K562 (cell line): ENCODE measurements around the gene SP4. TPM values are rescaled to one million over a fixed set of nuclear protein-coding genes. Genes with fewer than 3 reads are reported as not detected.

ENCODE experiments used
- ARHGAP35 ChIP-seq: fragments of 450-650 bp; IDR thresholded peaks from 2 replicates; pipeline ENCODE4 v1.6.1; 2018; ENCODE audit not compliant: partially characterized antibody
- ARID1B ChIP-seq: fragments of 450-650 bp; IDR thresholded peaks from 2 replicates; pipeline ENCODE4 v1.6.1; 2016; ENCODE audit warnings: antibody characterized with exemption, mild to moderate bottlenecking, inconsistent platforms
- C11orf30 ChIP-seq: fragments of 450-650 bp; IDR thresholded peaks from 2 replicates; pipeline ENCODE4 v1.6.1; 2016; ENCODE audit warnings: low read depth, mild to moderate bottlenecking
- CGGBP1 ChIP-seq: fragments of 250-450 bp; sonication (Bioruptor Pico); IDR thresholded peaks from 2 replicates; pipeline ENCODE4 v1.9.0; 2021; ENCODE audit warnings: mild to moderate bottlenecking
- CLOCK ChIP-seq: fragments of 250-450 bp; sonication (Bioruptor Pico); IDR thresholded peaks from 2 replicates; pipeline ENCODE4 v1.4.0; 2020; ENCODE audit warnings: mild to moderate bottlenecking, moderate library complexity, borderline replicate concordance
- FOXJ2 ChIP-seq: fragments of 200-800 bp; sonication (Bioruptor generic); IDR thresholded peaks from 2 replicates; pipeline ENCODE4 v1.6.1; 2016; ENCODE audit warnings: missing genetic modification characterization, missing compliant biosample characterization
- FOXK2 ChIP-seq, 2 experiments: fragments of 450-650 bp; IDR thresholded peaks in 1 of 2; conservative IDR thresholded peaks in 1 of 2; 2 replicates each; pipeline ENCODE4 v1.6.1; 2016; ENCODE audit warnings: low read depth in 2 of 2, mild to moderate bottlenecking in 1 of 2
- HMG20A ChIP-seq: fragments of 450-650 bp; formaldehyde crosslinking; conservative IDR thresholded peaks from 2 replicates; pipeline ENCODE4 v1.4.0; 2020; ENCODE audit warnings: mild to moderate bottlenecking, mixed read lengths
- HSF4 ChIP-seq: fragments of 250-450 bp; sonication (Bioruptor Pico); IDR thresholded peaks from 2 replicates; pipeline ENCODE4 v2.1.2; 2022; ENCODE audit warnings: mild to moderate bottlenecking, moderate library complexity, borderline replicate concordance
- NUFIP1 ChIP-seq: fragments of 450-650 bp; IDR thresholded peaks from 2 replicates; pipeline ENCODE4 v1.6.1; 2018; ENCODE audit not compliant: partially characterized antibody
- RBM39 ChIP-seq: fragments of 200-400 bp; formaldehyde crosslinking; optimal IDR thresholded peaks from 2 replicates; pipeline ENCODE3; 2018; ENCODE audit warnings: low read depth, low read length
- SMARCA4 ChIP-seq: fragments of 450-650 bp; IDR thresholded peaks from 2 replicates; pipeline ENCODE4 v1.6.1; 2016
- SNRNP70 ChIP-seq: fragments of 200-400 bp; formaldehyde crosslinking; optimal IDR thresholded peaks from 2 replicates; pipeline ENCODE3; 2017; ENCODE audit warnings: low read depth, low read length
- ZNF740 ChIP-seq, 3 experiments: fragments of 200-800 bp in 1 of 3; sonication (Bioruptor generic) in 1 of 3; sonication (generic) in 1 of 3; formaldehyde crosslinking in 1 of 3; IDR thresholded peaks; 2 replicates each; pipeline versions ENCODE4 v1.6.1 to v1.8.0; 2016 to 2022; ENCODE audit warnings: mild to moderate bottlenecking in 2 of 3, missing compliant biosample characterization in 2 of 3, missing genetic modification characterization in 2 of 3, missing genetic modification reagents in 1 of 3
- polyA plus RNA-seq, 8 experiments: library from polyadenylated mRNA; depleted of rRNA in 4 of 8; stranded (reverse) in 5 of 8; unstranded in 3 of 8; fragments of >200 nt; fragmentation: Nextera tagmentation in 2 of 8; fragmentation: Illumina TruSeq in 1 of 8; extraction: Ambion mirVana in 2 of 8; extraction: Trizol in 1 of 8; gene quantifications; 2 replicates each; pipeline versions ENCODE4 v1.2.1 to v1.2.3, GENCODE V29; 2011 to 2014; ENCODE audit warnings: inconsistent platforms in 1 of 8, missing spikeins in 1 of 8
- total RNA-seq, 7 experiments: library from RNA; depleted of rRNA in 6 of 7; stranded (reverse); fragments of >200 nt in 6 of 7; fragmentation: Illumina TruSeq in 2 of 7; extraction: Trizol in 2 of 7; gene quantifications; 2 replicates each; pipeline versions ENCODE4 v1.2.1 to v1.2.3, GENCODE V29; 2011 to 2021; ENCODE audit warnings: low replicate concordance in 1 of 7
- TF ChIP-seq, protein P1 (sequence below), 2 experiments: fragments of 200-800 bp in 1 of 2; sonication (Bioruptor generic) in 1 of 2; sonication (generic) in 1 of 2; formaldehyde crosslinking in 1 of 2; IDR thresholded peaks in 1 of 2; conservative IDR thresholded peaks in 1 of 2; 2 replicates each; pipeline versions ENCODE4 v1.5.0 to v1.6.1; 2016 to 2020; ENCODE audit warnings: missing compliant biosample characterization in 1 of 2, missing genetic modification characterization in 1 of 2, missing genetic modification reagents in 1 of 2
- TF ChIP-seq, protein P2 (sequence below), 2 experiments: IDR thresholded peaks; 2 replicates each; pipeline ENCODE4 v1.6.1; 2012; ENCODE audit warnings: improper control_type of control experiment in 2 of 2, low read depth in 2 of 2, low read length in 2 of 2, borderline replicate concordance in 1 of 2
- TF ChIP-seq, protein P3 (sequence below): sonication (generic); formaldehyde crosslinking; IDR thresholded peaks from 2 replicates; pipeline ENCODE4 v1.8.0; 2022; ENCODE audit warnings: mild to moderate bottlenecking, missing genetic modification reagents

SP4 gene
- total and polyA plus RNA-seq, 9 of the 15 experiments (the other 6 are each of a cell fraction or from before 2014, with no cell fraction given), result 2.4 to 9.4 (median 4.5) TPM

DNA sequence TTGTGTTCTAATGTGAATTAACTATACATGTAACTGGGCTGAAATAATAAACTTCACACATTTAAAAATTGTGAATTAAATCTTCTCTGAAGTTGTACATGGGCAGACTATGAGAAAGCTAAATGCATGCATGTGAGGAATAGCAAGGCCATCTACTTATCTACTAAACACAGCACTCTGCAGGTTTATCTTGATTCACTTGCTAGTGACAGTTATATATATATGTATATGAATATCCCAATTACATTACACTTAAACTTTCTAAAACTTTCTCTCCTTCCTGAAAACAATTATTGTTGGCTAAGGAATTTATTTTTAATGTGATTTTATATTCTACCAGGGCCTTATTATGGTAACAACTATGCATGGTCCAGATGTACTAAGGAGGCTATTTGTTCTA lies 5.1 kb upstream of the SP4 start (continued):
- TF ChIP-seq, protein P1, sequence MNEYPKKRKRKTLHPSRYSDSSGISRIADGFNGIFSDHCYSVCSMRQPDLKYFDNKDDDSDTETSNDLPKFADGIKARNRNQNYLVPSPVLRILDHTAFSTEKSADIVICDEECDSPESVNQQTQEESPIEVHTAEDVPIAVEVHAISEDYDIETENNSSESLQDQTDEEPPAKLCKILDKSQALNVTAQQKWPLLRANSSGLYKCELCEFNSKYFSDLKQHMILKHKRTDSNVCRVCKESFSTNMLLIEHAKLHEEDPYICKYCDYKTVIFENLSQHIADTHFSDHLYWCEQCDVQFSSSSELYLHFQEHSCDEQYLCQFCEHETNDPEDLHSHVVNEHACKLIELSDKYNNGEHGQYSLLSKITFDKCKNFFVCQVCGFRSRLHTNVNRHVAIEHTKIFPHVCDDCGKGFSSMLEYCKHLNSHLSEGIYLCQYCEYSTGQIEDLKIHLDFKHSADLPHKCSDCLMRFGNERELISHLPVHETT (CRISPR knock-in tag; conservative IDR thresholded peaks at IDR 0.05 in 1 of 2, IDR thresholded peaks at IDR 0.05 in 1 of 2), result no peak
- TF ChIP-seq ARHGAP35 (no peak), HSF4 (CRISPR knock-in tag) (no peak), FOXK2 (conservative IDR thresholded peaks at IDR 0.05 in 1 of 2, IDR thresholded peaks at IDR 0.05 in 1 of 2; ENCODE audit: low read depth in 2 of 2) (no peak), SMARCA4 (peak; percentile 44; the same call in 1 of the 2 replicates), NUFIP1 (no peak), C11orf30 (no peak), CLOCK (no peak), CGGBP1 (CRISPR knock-in tag) (no peak), HMG20A (CRISPR knock-in tag) (no peak), ARID1B (peak; percentile 57), RBM39 (no peak), FOXJ2 (tag) (no peak), SNRNP70 (no peak), ZNF740 (CRISPR knock-in tag; IDR thresholded peaks at IDR 0.05) (no peak), ZNF740 (tag; IDR thresholded peaks at IDR 0.05) (no peak)
- TF ChIP-seq, protein P2, sequence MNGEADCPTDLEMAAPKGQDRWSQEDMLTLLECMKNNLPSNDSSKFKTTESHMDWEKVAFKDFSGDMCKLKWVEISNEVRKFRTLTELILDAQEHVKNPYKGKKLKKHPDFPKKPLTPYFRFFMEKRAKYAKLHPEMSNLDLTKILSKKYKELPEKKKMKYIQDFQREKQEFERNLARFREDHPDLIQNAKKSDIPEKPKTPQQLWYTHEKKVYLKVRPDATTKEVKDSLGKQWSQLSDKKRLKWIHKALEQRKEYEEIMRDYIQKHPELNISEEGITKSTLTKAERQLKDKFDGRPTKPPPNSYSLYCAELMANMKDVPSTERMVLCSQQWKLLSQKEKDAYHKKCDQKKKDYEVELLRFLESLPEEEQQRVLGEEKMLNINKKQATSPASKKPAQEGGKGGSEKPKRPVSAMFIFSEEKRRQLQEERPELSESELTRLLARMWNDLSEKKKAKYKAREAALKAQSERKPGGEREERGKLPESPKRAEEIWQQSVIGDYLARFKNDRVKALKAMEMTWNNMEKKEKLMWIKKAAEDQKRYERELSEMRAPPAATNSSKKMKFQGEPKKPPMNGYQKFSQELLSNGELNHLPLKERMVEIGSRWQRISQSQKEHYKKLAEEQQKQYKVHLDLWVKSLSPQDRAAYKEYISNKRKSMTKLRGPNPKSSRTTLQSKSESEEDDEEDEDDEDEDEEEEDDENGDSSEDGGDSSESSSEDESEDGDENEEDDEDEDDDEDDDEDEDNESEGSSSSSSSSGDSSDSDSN (IDR thresholded peaks at IDR 0.05; ENCODE audit: borderline replicate concordance in 1 of 2, low read depth in 2 of 2, low read length in 2 of 2), result no peak
- TF ChIP-seq, protein P3, sequence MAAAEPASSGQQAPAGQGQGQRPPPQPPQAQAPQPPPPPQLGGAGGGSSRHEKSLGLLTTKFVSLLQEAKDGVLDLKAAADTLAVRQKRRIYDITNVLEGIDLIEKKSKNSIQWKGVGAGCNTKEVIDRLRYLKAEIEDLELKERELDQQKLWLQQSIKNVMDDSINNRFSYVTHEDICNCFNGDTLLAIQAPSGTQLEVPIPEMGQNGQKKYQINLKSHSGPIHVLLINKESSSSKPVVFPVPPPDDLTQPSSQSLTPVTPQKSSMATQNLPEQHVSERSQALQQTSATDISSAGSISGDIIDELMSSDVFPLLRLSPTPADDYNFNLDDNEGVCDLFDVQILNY (CRISPR knock-in tag), result no peak
